SK-N-MC (cell line): ENCODE measurements around the gene GNG13.

Experiments
- EZH2 ChIP-seq: fragments of 200-600 bp; sonication (generic); IDR thresholded peaks from one replicate; pipeline ENCODE4 v1.6.1; 2017; ENCODE audit warnings: antibody characterized with exemption
- POLR2AphosphoS5 ChIP-seq: IDR thresholded peaks from 2 replicates; pipeline ENCODE4 v1.6.1; 2012; ENCODE audit warnings: mild to moderate bottlenecking, low read depth, low read length, borderline replicate concordance

DNA sequence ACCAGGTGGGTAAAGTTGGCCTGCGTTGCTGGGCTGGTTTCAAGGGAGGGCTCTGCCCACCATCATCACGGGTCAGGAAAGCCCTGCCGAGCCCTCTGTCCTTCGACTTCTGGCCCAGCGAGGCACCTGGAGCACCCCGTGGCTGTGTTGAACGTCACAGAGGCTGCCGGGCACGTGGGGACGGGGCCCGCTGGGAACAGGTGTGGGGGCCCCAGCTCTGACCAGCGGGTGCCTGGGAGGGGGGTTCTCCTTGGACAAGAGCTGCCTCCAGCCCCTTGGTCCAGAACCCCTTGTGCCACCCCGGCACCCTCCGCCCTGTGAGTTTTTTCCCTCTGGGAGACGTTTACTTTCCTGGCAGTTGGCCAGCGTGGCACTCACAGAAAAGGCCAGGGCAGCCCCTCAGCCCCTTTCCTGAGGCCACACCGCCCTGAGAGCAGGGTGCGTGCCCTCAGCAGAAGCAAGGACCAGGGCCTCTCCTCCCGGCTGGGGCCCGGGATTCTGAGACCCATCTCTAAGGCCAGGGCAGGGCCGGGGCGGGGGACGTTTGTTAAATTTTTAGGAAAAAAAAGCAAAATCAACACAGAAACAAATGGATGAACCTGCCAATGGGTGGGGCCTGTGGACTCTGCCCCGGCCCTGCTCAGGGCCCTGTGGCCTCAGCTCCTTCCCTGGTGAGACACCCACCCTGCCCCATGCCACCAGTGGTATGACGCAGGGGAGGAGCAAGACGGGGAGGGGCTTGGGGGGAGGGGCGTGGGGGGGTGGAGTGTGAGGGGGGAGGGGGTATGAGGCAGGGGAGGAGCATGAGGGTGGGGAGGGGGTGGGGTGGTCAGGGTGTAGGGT is 31.3 kb upstream of the GNG13 start:
- TF ChIP-seq POLR2AphosphoS5 (no peak), EZH2 (no peak)
